Left lung (tissue), 10 donors: ENCODE results near the gene ARTN. TPM values are rescaled to one million over a fixed set of nuclear protein-coding genes. Genes with fewer than 3 reads are reported as not detected.

ENCODE experiments used
- ATAC-seq: fragments of 200-7000 bp; cut with Tn5 transposase; one replicate; pipeline ENCODE4 v1.9.1; 2020; ENCODE audit warnings: moderate library complexity
- DNase-seq, 4 donors: peaks; one replicate each; pipeline ENCODE4 v3.0.0-alpha.2; 2013 to 2020
- H3K27ac ChIP-seq, 2 donors: fragments of 200-600 bp; sonication (generic) in 1 of 2; one replicate each; pipeline versions ENCODE4 v1.5.0 to v1.8.0; 2020 to 2021
- H3K27me3 ChIP-seq, 2 donors: fragments of 200-600 bp; sonication (generic) in 1 of 2; one replicate each; pipeline versions ENCODE4 v1.5.0 to v1.8.0; 2020 to 2021
- H3K36me3 ChIP-seq, 2 donors: fragments of 200-600 bp; sonication (generic) in 1 of 2; one replicate each; pipeline versions ENCODE4 v1.5.0 to v1.8.0; 2020 to 2021
- H3K4me1 ChIP-seq, 2 donors: fragments of 200-600 bp; one replicate each; pipeline ENCODE4 v1.8.0; 2021
- H3K4me3 ChIP-seq, 2 donors: fragments of 200-600 bp; sonication (generic) in 1 of 2; one replicate each; pipeline versions ENCODE4 v1.5.0 to v1.8.0; 2020 to 2021; ENCODE audit warnings: mild to moderate bottlenecking in 1 of 2
- H3K9me3 ChIP-seq, 2 donors: fragments of 200-600 bp; sonication (generic) in 1 of 2; one replicate each; pipeline versions ENCODE4 v1.5.0 to v1.8.0; 2020 to 2021
- intact Hi-C, 2 donors: fragments of 100-400 bp; cut with DNase I; formaldehyde crosslinking; loops; one replicate each; pipeline versions ENCODE4 v1.11.2 to v1.14.2; 2022
- polyA plus RNA-seq, 6 donors: library from polyadenylated mRNA; unstranded; fragments of 120-200 nt; gene quantifications; one replicate each; pipeline ENCODE4 v1.2.1, GENCODE V29; 2013; ENCODE audit not compliant: insufficient read length in 6 of 6
- total RNA-seq, 2 donors: library from RNA; stranded (reverse); fragmentation: NEBNext Ultra II Directional; extraction: Animal tissue kit (Norgen Biotek cat#: 25700); gene quantifications; one replicate each; pipeline ENCODE4 v1.2.1, GENCODE V29; 2021
- TF ChIP-seq, protein P1 (sequence below), 2 donors: fragments of 200-600 bp; sonication (generic) in 1 of 2; IDR thresholded peaks; one replicate each; pipeline versions ENCODE4 v1.5.0 to v1.8.0; 2021; ENCODE audit warnings: antibody characterized with exemption in 2 of 2
- donor health status: DM: no; HTN: yes; CAD: no.
- donor health status: DM: no; HTN: no; CAD: no.

Gene ARTN
- total and polyA plus RNA-seq, 8 donors = 1.8 to 4.2 (median 2.5) TPM

DNA sequence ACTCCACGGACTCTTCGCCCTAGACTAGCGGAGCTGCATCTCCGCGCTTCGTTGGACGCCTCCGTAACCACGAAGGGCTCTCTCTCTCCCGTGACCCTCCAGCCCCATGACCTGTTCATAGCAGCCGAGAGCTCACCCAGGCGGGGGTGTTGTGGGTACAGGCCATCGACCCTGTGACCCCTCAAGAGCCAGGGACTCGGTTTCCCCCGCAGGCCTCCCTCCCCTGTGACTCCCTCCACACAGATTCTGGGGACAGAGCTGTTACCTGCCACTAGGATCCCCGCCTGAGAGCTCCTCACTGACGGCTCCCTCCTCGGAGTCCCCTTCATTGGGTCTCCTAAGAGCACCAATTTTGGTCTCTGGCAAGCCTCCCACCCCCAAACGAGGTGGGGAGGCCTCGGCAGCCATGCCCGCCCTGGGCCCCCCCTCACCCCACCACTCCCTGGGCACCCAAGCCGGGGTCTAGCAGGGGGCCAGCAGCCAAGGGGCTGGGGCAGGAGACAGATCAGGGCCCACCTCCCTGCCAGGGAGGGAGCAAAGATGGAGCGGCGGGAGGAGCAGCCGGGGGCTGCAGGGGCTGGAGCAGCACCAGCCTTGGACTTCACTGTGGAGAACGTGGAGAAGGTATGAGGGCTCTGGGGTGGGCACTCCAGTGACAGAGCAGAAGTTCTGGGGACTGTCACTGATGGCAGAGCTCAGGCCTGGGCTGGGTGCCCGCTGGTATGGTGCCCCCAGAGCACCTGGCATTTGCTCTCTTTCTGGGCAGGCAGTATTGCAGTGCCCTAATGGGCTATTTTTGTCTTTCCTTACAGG is 13.7 kb downstream of the ARTN start:
- H3K27me3 ChIP-seq = no peaks in the 10 kb centered on the region
- H3K4me1 ChIP-seq = peaks cover 12 to 36% of the 10 kb centered on the region in 2 donors
- H3K27ac ChIP-seq = peak overlapping the region; percentile 92 to 96
- H3K4me3 ChIP-seq = peak overlapping the region; percentile 79 to 91
- DNase-seq = no peak
- no peaks in the 10 kb centered on the region for H3K9me3 ChIP-seq
- intact Hi-C loops = no loop called here
- TF ChIP-seq, protein P1, sequence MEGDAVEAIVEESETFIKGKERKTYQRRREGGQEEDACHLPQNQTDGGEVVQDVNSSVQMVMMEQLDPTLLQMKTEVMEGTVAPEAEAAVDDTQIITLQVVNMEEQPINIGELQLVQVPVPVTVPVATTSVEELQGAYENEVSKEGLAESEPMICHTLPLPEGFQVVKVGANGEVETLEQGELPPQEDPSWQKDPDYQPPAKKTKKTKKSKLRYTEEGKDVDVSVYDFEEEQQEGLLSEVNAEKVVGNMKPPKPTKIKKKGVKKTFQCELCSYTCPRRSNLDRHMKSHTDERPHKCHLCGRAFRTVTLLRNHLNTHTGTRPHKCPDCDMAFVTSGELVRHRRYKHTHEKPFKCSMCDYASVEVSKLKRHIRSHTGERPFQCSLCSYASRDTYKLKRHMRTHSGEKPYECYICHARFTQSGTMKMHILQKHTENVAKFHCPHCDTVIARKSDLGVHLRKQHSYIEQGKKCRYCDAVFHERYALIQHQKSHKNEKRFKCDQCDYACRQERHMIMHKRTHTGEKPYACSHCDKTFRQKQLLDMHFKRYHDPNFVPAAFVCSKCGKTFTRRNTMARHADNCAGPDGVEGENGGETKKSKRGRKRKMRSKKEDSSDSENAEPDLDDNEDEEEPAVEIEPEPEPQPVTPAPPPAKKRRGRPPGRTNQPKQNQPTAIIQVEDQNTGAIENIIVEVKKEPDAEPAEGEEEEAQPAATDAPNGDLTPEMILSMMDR (IDR thresholded peaks at IDR 0.05) = no peak
- ATAC-seq = no peak
- H3K36me3 ChIP-seq = peaks cover 0 to 11% of the 10 kb centered on the region in 2 donors

DNA sequence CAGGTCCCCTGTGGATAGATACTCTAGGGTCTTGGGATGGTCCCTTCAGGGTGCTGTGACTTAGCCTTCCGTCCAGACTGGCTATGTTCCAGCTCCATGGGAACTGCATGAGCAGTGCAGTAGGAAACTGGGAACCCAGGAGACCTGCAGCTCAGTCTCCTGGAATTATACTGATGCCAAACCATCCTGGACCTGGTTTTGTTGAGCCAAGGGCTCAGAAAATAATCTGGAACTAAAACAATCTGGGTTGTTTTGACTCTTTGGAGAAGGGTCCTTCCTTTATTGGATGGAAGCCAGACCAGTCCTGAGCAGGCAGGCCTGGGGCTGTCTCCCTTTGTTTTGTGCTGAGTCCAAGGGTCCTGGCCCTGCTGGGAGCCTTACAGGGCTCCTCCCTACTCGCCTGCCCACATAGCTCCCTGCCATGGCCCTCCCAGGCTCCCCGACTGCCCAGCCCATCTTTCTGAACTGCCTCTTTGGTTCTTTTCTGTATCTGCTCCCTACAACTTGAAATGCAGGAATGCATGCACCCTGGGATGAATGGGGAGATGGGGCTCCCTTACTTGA is 14.4 kb downstream of the ARTN start:
- DNase-seq = no peak
- ATAC-seq = no peak

DNA sequence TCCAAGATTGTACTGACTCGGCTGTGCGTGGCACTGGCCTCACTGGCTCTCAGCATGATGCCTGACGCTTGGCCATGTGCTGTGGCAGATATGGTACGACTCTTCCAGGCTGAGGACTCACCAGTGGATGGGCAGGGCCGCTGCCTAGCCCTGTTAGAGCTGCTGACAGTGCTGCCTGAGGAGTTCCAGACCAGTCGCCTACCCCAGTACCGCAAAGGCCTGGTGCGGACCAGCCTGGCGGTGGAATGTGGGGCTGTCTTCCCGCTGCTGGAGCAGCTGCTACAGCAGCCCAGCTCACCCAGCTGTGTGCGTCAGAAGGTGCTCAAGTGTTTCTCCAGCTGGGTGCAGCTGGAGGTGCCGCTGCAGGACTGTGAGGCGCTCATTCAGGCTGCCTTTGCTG is 16.1 kb downstream of the ARTN start:
- intact Hi-C loops = no loop called here
- DNase-seq (no peak), ATAC-seq (no peak)
- Histone ChIP-seq H3K27ac (no peak overlapping the region), H3K27me3 (no peaks in the 10 kb centered on the region), H3K4me3 (no peak overlapping the region), H3K36me3 (peaks cover 0 to 16% of the 10 kb centered on the region in 2 donors), H3K4me1 (peaks cover 12 to 36% of the 10 kb centered on the region in 2 donors), H3K9me3 (no peaks in the 10 kb centered on the region)
- TF ChIP-seq, protein P1 (IDR thresholded peaks at IDR 0.05) = no peak

More for the DNA sequence above, 14.4 kb downstream of the ARTN start:
- Histone ChIP-seq H3K9me3 (no peaks in the 10 kb centered on the region), H3K27me3 (no peaks in the 10 kb centered on the region), H3K36me3 (peaks cover 0 to 11% of the 10 kb centered on the region in 2 donors), H3K4me3 (peak overlapping the region; percentile 79 to 91), H3K27ac (no peak overlapping the region), H3K4me1 (peaks cover 12 to 36% of the 10 kb centered on the region in 2 donors)
- intact Hi-C loops = no loop called here
- TF ChIP-seq, protein P1 (IDR thresholded peaks at IDR 0.05) = no peak

DNA sequence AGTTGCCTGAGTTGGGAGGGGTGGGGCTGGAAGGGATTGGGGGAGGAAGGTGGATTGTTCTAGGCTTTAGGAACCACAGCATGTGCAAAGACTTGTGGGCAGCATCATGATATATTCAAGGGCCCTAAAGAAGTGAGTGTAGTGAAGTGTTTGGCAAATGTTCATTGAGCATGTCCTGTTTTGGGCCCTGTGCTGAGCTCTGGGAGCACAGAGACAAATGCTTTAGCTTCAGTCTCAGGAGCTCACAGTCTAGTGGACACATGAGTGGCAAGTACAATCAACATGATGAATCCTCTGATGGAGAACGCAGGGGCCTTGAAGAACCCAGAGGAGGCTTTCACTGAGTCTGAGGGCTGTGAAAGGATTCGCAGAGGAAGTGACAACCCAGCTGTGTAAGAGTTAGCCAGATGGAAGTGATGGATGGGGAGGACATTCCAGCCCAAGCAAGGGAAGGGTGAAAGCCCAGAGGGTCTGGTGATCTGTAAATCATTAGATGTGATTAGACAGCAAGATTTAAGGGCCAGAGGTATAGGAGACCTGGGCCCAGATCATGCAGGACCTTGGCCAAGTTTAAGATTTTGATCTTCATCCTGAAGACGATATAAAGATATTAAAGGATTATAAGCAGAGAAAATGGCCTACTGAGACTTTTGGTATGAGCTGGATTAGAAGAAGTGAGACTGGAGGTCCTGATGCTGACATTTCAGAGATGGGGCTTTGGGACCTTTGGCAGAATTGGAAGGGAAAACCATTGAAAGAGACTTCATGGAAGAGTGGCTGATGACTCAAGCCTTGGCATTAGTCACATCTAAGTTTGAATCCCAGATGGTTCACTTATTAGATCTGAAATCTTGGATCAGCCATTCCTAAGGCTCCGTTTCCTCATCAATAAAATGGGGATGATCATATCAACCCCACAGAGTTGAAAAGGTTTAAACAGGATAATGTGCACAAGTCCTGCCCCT is 17.7 kb downstream of the ARTN start:
- peaks cover 0 to 19% of the 10 kb centered on the region in 2 donors for H3K36me3 ChIP-seq
- no peak overlapping the region for H3K4me3 ChIP-seq
- intact Hi-C loops = no loop called here
- no peaks in the 10 kb centered on the region for H3K27me3 ChIP-seq
- no peak for DNase-seq
- H3K27ac ChIP-seq = no peak overlapping the region
- ATAC-seq = no peak
- H3K9me3 ChIP-seq = no peaks in the 10 kb centered on the region
- TF ChIP-seq, protein P1 (IDR thresholded peaks at IDR 0.05) = no peak
- peaks cover 12 to 23% of the 10 kb centered on the region in 2 donors for H3K4me1 ChIP-seq
